Myocyte (in vitro differentiated cells): Measurements from ENCODE around the gene SLCO4C1. TPM values are rescaled to one million over a fixed set of nuclear protein-coding genes. Genes with fewer than 3 reads are reported as not detected.
A peak's percentile ranks its signal among the peaks of the same experiment; 100 is the strongest.

ENCODE experiments used
- DNase-seq: peaks from one replicate; pipeline ENCODE4 v3.0.0-alpha.2; 2012; ENCODE audit warnings: low read depth
- total RNA-seq: library from RNA; depleted of rRNA; stranded (reverse); fragments of >200 nt; gene quantifications from 2 replicates; pipeline ENCODE4 v1.2.3, GENCODE V29; 2014

Gene SLCO4C1
- total RNA-seq, 1 donor from 2014 or later = 0.29 TPM

GRCh38 chr5:102277144-102277543 is 18.9 kb downstream of the SLCO4C1 start:
- DNase-seq = no peak

GRCh38 chr5:102271759-102272158 is 24.3 kb downstream of the SLCO4C1 start:
- DNase-seq = no peak

- no peak for DNase-seq
Observed at GRCh38 chr5:102270036-102270435, 26.0 kb downstream of the SLCO4C1 start.

- no peak for DNase-seq
Observed at GRCh38 chr5:102262688-102263087, 33.4 kb downstream of the SLCO4C1 start.

- no peak for DNase-seq
Observed at GRCh38 chr5:102249381-102249780, 46.7 kb downstream of the SLCO4C1 start.

GRCh38 chr5:102243213-102243612 is 52.9 kb downstream of the SLCO4C1 start:
- DNase-seq = no peak

GRCh38 chr5:102241809-102242421 is 54.2 kb downstream of the SLCO4C1 start:
- DNase-seq = no peak

- DNase-seq = no peak
Observed at GRCh38 chr5:102231693-102232619, 64.1 kb downstream of the SLCO4C1 start.

GRCh38 chr5:102229685-102230084 is 66.4 kb downstream of the SLCO4C1 start:
- no peak for DNase-seq

- no peak for DNase-seq
Observed at GRCh38 chr5:102226321-102226720, 69.8 kb downstream of the SLCO4C1 start.

- DNase-seq = peak; percentile 29
Observed at GRCh38 chr5:102223542-102224477, 72.3 kb downstream of the SLCO4C1 start.

- no peak for DNase-seq
Observed at GRCh38 chr5:102222772-102223171, 73.3 kb downstream of the SLCO4C1 start.

GRCh38 chr5:102221949-102222348 is 74.1 kb downstream of the SLCO4C1 start:
- no peak for DNase-seq

- peak; percentile 27 for DNase-seq
Observed at GRCh38 chr5:102218159-102218558, 77.9 kb downstream of the SLCO4C1 start.

GRCh38 chr5:102216678-102217077 is 79.4 kb downstream of the SLCO4C1 start:
- DNase-seq = no peak

- DNase-seq = no peak
Observed at GRCh38 chr5:102211165-102211564, 84.9 kb downstream of the SLCO4C1 start.

GRCh38 chr5:102200861-102201260 is 95.2 kb downstream of the SLCO4C1 start:
- no peak for DNase-seq

- no peak for DNase-seq
Observed at GRCh38 chr5:102196481-102196880, 99.6 kb downstream of the SLCO4C1 start.
